CD4-positive, alpha-beta T cell treated with Interleukin-1 beta for 1 hour (primary cell): ENCODE data around the gene NCKAP5.

Source experiments
- DNase-seq, 2 donors: peaks; one replicate each; pipeline ENCODE4 v3.0.0-alpha.2; 2020 to 2022

Gene NCKAP5

GRCh38 chr2:133456971-133457370, 111.3 kb downstream of the NCKAP5 start:
- DNase-seq = no peak

- DNase-seq = no peak
Observed at GRCh38 chr2:133456156-133456555, 112.1 kb downstream of the NCKAP5 start.

- DNase-seq = no peak
Observed at GRCh38 chr2:133453032-133453431, 115.2 kb downstream of the NCKAP5 start.

- no peak for DNase-seq
Observed at GRCh38 chr2:133452583-133452982, 115.7 kb downstream of the NCKAP5 start.

GRCh38 chr2:133452146-133452545, 116.1 kb downstream of the NCKAP5 start:
- no peak for DNase-seq

GRCh38 chr2:133448195-133448594, 120.1 kb downstream of the NCKAP5 start:
- no peak for DNase-seq

- DNase-seq = no peak
Observed at GRCh38 chr2:133447303-133447702, 121.0 kb downstream of the NCKAP5 start.

GRCh38 chr2:133444465-133444864, 123.8 kb downstream of the NCKAP5 start:
- no peak for DNase-seq

GRCh38 chr2:133442393-133442792, 125.9 kb downstream of the NCKAP5 start:
- DNase-seq = no peak

- no peak for DNase-seq
Observed at GRCh38 chr2:133439565-133439920, 128.7 kb downstream of the NCKAP5 start.

- no peak for DNase-seq
Observed at GRCh38 chr2:133438848-133439564, 129.3 kb downstream of the NCKAP5 start.

GRCh38 chr2:133438026-133438425, 130.2 kb downstream of the NCKAP5 start:
- DNase-seq = no peak

GRCh38 chr2:133437492-133437891, 130.8 kb downstream of the NCKAP5 start:
- no peak for DNase-seq

- DNase-seq = no peak
Observed at GRCh38 chr2:133434959-133435668, 133.1 kb downstream of the NCKAP5 start.

GRCh38 chr2:133433455-133434451, 134.5 kb downstream of the NCKAP5 start:
- DNase-seq = no peak

GRCh38 chr2:133432778-133433177, 135.5 kb downstream of the NCKAP5 start:
- no peak for DNase-seq

- no peak for DNase-seq
Observed at GRCh38 chr2:133431289-133431688, 137.0 kb downstream of the NCKAP5 start.

GRCh38 chr2:133426791-133427190, 141.5 kb downstream of the NCKAP5 start:
- DNase-seq = no peak

GRCh38 chr2:133425612-133426011, 142.7 kb downstream of the NCKAP5 start:
- DNase-seq = no peak

GRCh38 chr2:133424876-133425275, 143.4 kb downstream of the NCKAP5 start:
- DNase-seq = no peak

- no peak for DNase-seq
Observed at GRCh38 chr2:133422931-133423351, 145.3 kb downstream of the NCKAP5 start.

GRCh38 chr2:133421516-133422324, 146.5 kb downstream of the NCKAP5 start:
- DNase-seq = no peak
